H9 (cell line): ENCODE measurements around the gene TRERF1. TPM values are rescaled to one million over a fixed set of nuclear protein-coding genes. Genes with fewer than 3 reads are reported as not detected.

Source experiments
- DNase-seq: peaks from one replicate; pipeline ENCODE4 v3.0.0-alpha.2; 2017
- H2AFZ ChIP-seq: one replicate; pipeline ENCODE4 v1.6.1; 2013; ENCODE audit warnings: mild to moderate bottlenecking, low read length, control low read depth, moderate library complexity
- H2AK5ac ChIP-seq: 2 replicates; pipeline ENCODE4 v1.6.1; 2013; ENCODE audit warnings: low read length, control low read depth, mixed read lengths; ENCODE audit not compliant: insufficient read length
- H2BK120ac ChIP-seq: one replicate; pipeline ENCODE4 v1.6.1; 2013; ENCODE audit warnings: low read depth, mild to moderate bottlenecking, low read length, control low read depth, inconsistent platforms; ENCODE audit not compliant: poor library complexity, severe bottlenecking
- H2BK12ac ChIP-seq: 2 replicates; pipeline ENCODE4 v1.6.1; 2013; ENCODE audit warnings: low read length, control low read depth, mixed read lengths, low read depth; ENCODE audit not compliant: insufficient read length
- H2BK15ac ChIP-seq: 2 replicates; pipeline ENCODE4 v1.6.1; 2013; ENCODE audit warnings: low read depth, low read length, control low read depth
- H2BK20ac ChIP-seq: one replicate; pipeline ENCODE4 v1.6.1; 2013; ENCODE audit warnings: low read depth, mild to moderate bottlenecking, low read length, control low read depth, inconsistent platforms; ENCODE audit not compliant: poor library complexity, severe bottlenecking
- H2BK5ac ChIP-seq: 2 replicates; pipeline ENCODE4 v1.6.1; 2013; ENCODE audit warnings: low read length, control low read depth, mixed read lengths; ENCODE audit not compliant: insufficient read length
- H3K14ac ChIP-seq: 2 replicates; pipeline ENCODE4 v1.6.1; 2013; ENCODE audit warnings: low read length, control low read depth; ENCODE audit not compliant: insufficient read depth
- H3K18ac ChIP-seq: 2 replicates; pipeline ENCODE4 v1.6.1; 2013; ENCODE audit warnings: low read depth, mild to moderate bottlenecking, mixed read lengths, low read length, control low read depth; ENCODE audit not compliant: insufficient read length
- H3K23ac ChIP-seq: 2 replicates; pipeline ENCODE4 v1.6.1; 2013; ENCODE audit warnings: low read length, control low read depth, mixed read lengths, low read depth; ENCODE audit not compliant: insufficient read length
- H3K23me2 ChIP-seq: 2 replicates; pipeline ENCODE4 v1.6.1; 2013; ENCODE audit warnings: low read depth, mild to moderate bottlenecking, mixed read lengths, low read length, control low read depth; ENCODE audit not compliant: insufficient read length, poor library complexity, severe bottlenecking
- H3K27ac ChIP-seq: 2 replicates; pipeline ENCODE4 v1.5.1; 2013; ENCODE audit warnings: low read length, control low read depth, mixed read lengths, low read depth; ENCODE audit not compliant: insufficient read length
- H3K27me3 ChIP-seq: 2 replicates; pipeline ENCODE4 v1.6.1; 2013; ENCODE audit warnings: low read length, control low read depth, inconsistent platforms; ENCODE audit not compliant: insufficient read depth
- H3K4ac ChIP-seq: 2 replicates; pipeline ENCODE4 v1.6.1; 2013; ENCODE audit warnings: low read depth, mild to moderate bottlenecking, control low read depth, inconsistent platforms, low read length, moderate library complexity
- H3K4me1 ChIP-seq: 2 replicates; pipeline ENCODE4 v1.6.1; 2013; ENCODE audit warnings: low read length, control low read depth, inconsistent platforms; ENCODE audit not compliant: insufficient read depth
- H3K4me2 ChIP-seq: 2 replicates; pipeline ENCODE4 v1.6.1; 2013; ENCODE audit warnings: low read length, control low read depth, mixed read lengths; ENCODE audit not compliant: insufficient read length, insufficient read depth
- H3K56ac ChIP-seq: 2 replicates; pipeline ENCODE4 v1.6.1; 2013; ENCODE audit warnings: low read depth, mild to moderate bottlenecking, mixed read lengths, low read length, control low read depth; ENCODE audit not compliant: insufficient read length
- H3K79me1 ChIP-seq: 2 replicates; pipeline ENCODE4 v1.6.1; 2013; ENCODE audit warnings: low read depth, mild to moderate bottlenecking, moderate library complexity, low read length, control low read depth, inconsistent platforms; ENCODE audit not compliant: insufficient read depth, poor library complexity, severe bottlenecking
- H3K79me2 ChIP-seq: 2 replicates; pipeline ENCODE4 v1.6.1; 2013; ENCODE audit warnings: low read length, control low read depth, inconsistent platforms; ENCODE audit not compliant: insufficient read depth
- H3K9ac ChIP-seq: 2 replicates; pipeline ENCODE4 v1.6.1; 2013; ENCODE audit warnings: low read length, control low read depth, mixed read lengths; ENCODE audit not compliant: insufficient read length; ENCODE audit errors: extremely low read depth
- H3K9me3 ChIP-seq: one replicate; pipeline ENCODE4 v1.6.1; 2013; ENCODE audit warnings: low read depth, low read length, inconsistent platforms; ENCODE audit not compliant: control insufficient read depth
- H3T11ph ChIP-seq: one replicate; pipeline ENCODE4 v1.6.1; 2013; ENCODE audit warnings: mild to moderate bottlenecking, low read length, control low read depth, inconsistent platforms
- H4K20me1 ChIP-seq: one replicate; pipeline ENCODE4 v1.6.1; 2013; ENCODE audit not compliant: control insufficient read depth, insufficient read length, insufficient read depth
- H4K5ac ChIP-seq: 2 replicates; pipeline ENCODE4 v1.6.1; 2013; ENCODE audit warnings: low read depth, mild to moderate bottlenecking, mixed read lengths, low read length, control low read depth; ENCODE audit not compliant: insufficient read length
- H4K8ac ChIP-seq: replicated peaks from 2 replicates; pipeline ENCODE4 v1.6.1; 2013; ENCODE audit warnings: low read length, control low read depth, mixed read lengths, low read depth; ENCODE audit not compliant: insufficient read length
- H4K91ac ChIP-seq: 2 replicates; pipeline ENCODE4 v1.6.1; 2013; ENCODE audit warnings: low read depth, mild to moderate bottlenecking, moderate library complexity, mixed read lengths, low read length, control low read depth; ENCODE audit not compliant: insufficient read length
- H3K27ac Mint-ChIP-seq, 3 experiments: 2 replicates in 2 of 3; 3 replicates in 1 of 3; pipeline ENCODE4 v1.8.0; 2020 to 2021; ENCODE audit warnings: mixed read lengths in 3 of 3, mild to moderate bottlenecking in 1 of 3, moderate library complexity in 1 of 3
- H3K27me3 Mint-ChIP-seq: 2 replicates; pipeline ENCODE4 v1.8.0; 2021; ENCODE audit warnings: low read depth, mild to moderate bottlenecking, moderate library complexity, mixed read lengths
- H3K36me3 Mint-ChIP-seq, 3 experiments: 2 replicates in 2 of 3; 3 replicates in 1 of 3; pipeline ENCODE4 v1.8.0; 2020 to 2021; ENCODE audit warnings: low read depth in 3 of 3, mixed read lengths in 3 of 3; ENCODE audit not compliant: insufficient read depth in 1 of 3
- H3K4me1 Mint-ChIP-seq, 2 experiments: 2 replicates each; pipeline ENCODE4 v1.8.0; 2020; ENCODE audit warnings: mixed read lengths in 2 of 2
- H3K4me3 Mint-ChIP-seq, 2 experiments: 2 replicates in 1 of 2; 3 replicates in 1 of 2; pipeline ENCODE4 v1.8.0; 2020 to 2021; ENCODE audit warnings: mild to moderate bottlenecking in 2 of 2, mixed read lengths in 2 of 2, moderate library complexity in 1 of 2
- H3K9me3 Mint-ChIP-seq, 2 experiments: 2 replicates in 1 of 2; 3 replicates in 1 of 2; pipeline ENCODE4 v1.8.0; 2020; ENCODE audit warnings: mild to moderate bottlenecking in 2 of 2, mixed read lengths in 2 of 2, moderate library complexity in 1 of 2
- CTCF ChIP-seq: fragments of 200-600 bp; sonication (generic); conservative IDR thresholded peaks from 3 replicates; pipeline ENCODE4 v1.8.0; 2021; ENCODE audit warnings: antibody characterized with exemption, mild to moderate bottlenecking
- WGBS: extraction: QIAGEN DNeasy Blood & Tissue Kit; methylation state at CpG from one replicate; pipeline ENCODE4 v1.1.7; 2013; ENCODE audit warnings: missing lambda C conversion rate, low lambda C conversion rate, mixed read lengths; ENCODE audit not compliant: insufficient read length; ENCODE audit errors: extremely low coverage; 5-methylcytosine and 5-hydroxymethylcytosine counted together
- total RNA-seq: library from RNA; stranded (reverse); gene quantifications from 2 replicates; pipeline ENCODE4 v1.2.1, GENCODE V29; 2021

The TRERF1 gene
- total RNA-seq, 1 experiment from 2014 or later: 19.7 TPM

GRCh38 chr6:42367353-42368011 lies 84.2 kb downstream of the TRERF1 start:
- Histone ChIP-seq H2AFZ (no peak overlapping the region), H3T11ph (no peak overlapping the region), H3K4ac (no peak overlapping the region), H3K18ac (no peak overlapping the region), H3K27ac (no peak overlapping the region), H3K56ac (no peak overlapping the region), H4K5ac (no peak overlapping the region), H3K23me2 (no peaks in the 10 kb centered on the region), H3K9ac (no peak overlapping the region), H2BK20ac (no peak overlapping the region), H4K8ac (no peak overlapping the region), H2BK12ac (no peak overlapping the region), H3K9me3 (no peaks in the 10 kb centered on the region), H3K14ac (no peak overlapping the region), H3K4me2 (no peak overlapping the region), H2AK5ac (no peak overlapping the region), H4K91ac (no peak overlapping the region), H4K20me1 (no peaks in the 10 kb centered on the region), H3K27me3 (no peaks in the 10 kb centered on the region), H3K4me1 (no peaks in the 10 kb centered on the region), H2BK5ac (no peak overlapping the region), H2BK15ac (no peak overlapping the region), H3K23ac (no peak overlapping the region), H2BK120ac (no peak overlapping the region), H3K79me1 (peaks cover 8% of the 10 kb centered on the region), H3K79me2 (no peaks in the 10 kb centered on the region; the same call in 1 of the 2 replicates)
- no peak for DNase-seq
- H3K36me3 Mint-ChIP-seq: peaks cover 3 to 17% (median 7%) of the 10 kb centered on the region in 3 experiments; a peak in 6 of 7 replicates
- H3K4me3 Mint-ChIP-seq: no peak overlapping the region
- no peaks in the 10 kb centered on the region for H3K27me3 Mint-ChIP-seq
- H3K4me1 Mint-ChIP-seq: peaks cover 19 to 22% of the 10 kb centered on the region in 2 experiments
- no peaks in the 10 kb centered on the region; a peak in 1 of 5 replicates for H3K9me3 Mint-ChIP-seq
- no CpG with 5 or more reads among the region's 14 CpGs for WGBS
- H3K27ac Mint-ChIP-seq: peak overlapping the region; percentile 68 to 87 (median 72); a peak in 4 of 7 replicates
- no peak for TF ChIP-seq CTCF
